RWPE2 (cell line): ENCODE results near the gene CENPQ.
"Not testable (repeated sequence)": the region's sequence is repeated elsewhere in the genome, so short reads cannot be mapped to it uniquely, and the experiment has no call there.

Experiments
- ATAC-seq: fragments of 200-7000 bp; cut with Tn5 transposase; 3 replicates; pipeline ENCODE4 v1.9.1; 2021; ENCODE audit warnings: low read depth
- DNase-seq: peaks from one replicate; pipeline ENCODE4 v3.0.0-alpha.2; 2020; ENCODE audit warnings: low spot score
- H3K27ac ChIP-seq: fragments of 450-650 bp; 2 replicates; pipeline ENCODE4 v1.5.1; 2017; ENCODE audit warnings: mild to moderate bottlenecking; ENCODE audit not compliant: poor library complexity, severe bottlenecking
- H3K27me3 ChIP-seq: fragments of 250-450 bp; sonication (Bioruptor Pico); 2 replicates; pipeline ENCODE4 v1.5.1; 2021; ENCODE audit warnings: mild to moderate bottlenecking, moderate library complexity; ENCODE audit not compliant: insufficient read depth, poor library complexity, severe bottlenecking
- H3K36me3 ChIP-seq: fragments of 250-450 bp; sonication (Bioruptor Pico); 2 replicates; pipeline ENCODE4 v1.5.1; 2020; ENCODE audit warnings: low read depth, mild to moderate bottlenecking, moderate library complexity
- H3K4me1 ChIP-seq: fragments of 250-450 bp; sonication (Bioruptor Pico); 2 replicates; pipeline ENCODE4 v1.5.1; 2021; ENCODE audit warnings: mild to moderate bottlenecking, moderate library complexity; ENCODE audit not compliant: insufficient read depth, poor library complexity, severe bottlenecking
- H3K4me3 ChIP-seq: fragments of 250-450 bp; sonication (Bioruptor Pico); 2 replicates; pipeline ENCODE4 v1.5.1; 2021; ENCODE audit warnings: mild to moderate bottlenecking, moderate library complexity; ENCODE audit not compliant: severe bottlenecking
- H3K9me3 ChIP-seq: fragments of 250-450 bp; sonication (Bioruptor Pico); 2 replicates; pipeline ENCODE4 v1.5.1; 2021; ENCODE audit warnings: mild to moderate bottlenecking, moderate library complexity; ENCODE audit not compliant: severe bottlenecking
- CTCF ChIP-seq: fragments of 450-650 bp; IDR thresholded peaks from one replicate; pipeline ENCODE4 v1.5.1; 2017; ENCODE audit warnings: mild to moderate bottlenecking, moderate library complexity; ENCODE audit not compliant: poor library complexity, severe bottlenecking

Gene CENPQ

DNA sequence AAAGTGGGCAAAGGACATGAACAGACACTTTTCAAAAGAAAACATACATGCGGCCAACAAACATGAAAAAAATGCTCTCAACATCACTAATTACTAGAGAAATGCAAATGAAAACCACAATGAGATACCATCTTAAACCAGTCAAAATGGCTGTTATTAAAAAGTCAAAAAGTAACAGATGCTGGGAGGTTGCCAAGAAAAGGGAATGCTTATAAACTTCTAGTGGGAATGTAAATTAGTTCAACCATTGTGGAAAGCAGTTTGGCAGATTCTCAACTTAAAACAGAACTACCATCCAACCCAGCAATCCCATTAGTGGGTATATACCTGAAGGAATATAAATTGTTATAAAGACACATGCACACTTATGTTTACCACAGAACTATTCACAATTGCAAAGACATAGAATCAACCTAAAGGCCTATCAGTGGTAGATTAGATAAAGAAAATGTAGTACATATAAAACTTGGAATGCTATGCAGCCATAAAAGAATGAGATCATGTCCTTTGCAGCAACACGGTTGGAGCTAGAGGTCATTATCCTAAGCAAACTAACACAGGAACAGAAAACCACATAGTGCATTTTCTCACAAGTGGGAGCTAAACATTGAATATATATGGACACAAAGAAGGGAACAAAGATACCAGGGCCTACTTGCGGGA, 16.3 kb downstream of the CENPQ start:
- H3K4me1 ChIP-seq, result no peaks in the 10 kb centered on the region
- H3K9me3 ChIP-seq, result no peaks in the 10 kb centered on the region
- H3K27me3 ChIP-seq, result no peaks in the 10 kb centered on the region
- DNase-seq (no peak), ATAC-seq (no peak)
- no peak overlapping the region for H3K27ac ChIP-seq
- H3K36me3 ChIP-seq, result peaks cover 35% of the 10 kb centered on the region
- TF ChIP-seq CTCF, result no peak
- no peak overlapping the region for H3K4me3 ChIP-seq

GRCh38 chr6:49481846-49482245, 18.7 kb downstream of the CENPQ start:
- not testable (repeated sequence) for H3K4me3 ChIP-seq, H3K27ac ChIP-seq, ATAC-seq, H3K9me3 ChIP-seq, H3K27me3 ChIP-seq, H3K4me1 ChIP-seq, DNase-seq
- H3K36me3 ChIP-seq, result peaks cover 43% of the 10 kb centered on the region

- H3K27me3 ChIP-seq, H3K4me1 ChIP-seq, H3K27ac ChIP-seq, H3K4me3 ChIP-seq, DNase-seq, ATAC-seq, H3K9me3 ChIP-seq: not testable (repeated sequence)
- H3K36me3 ChIP-seq, result peaks cover 43% of the 10 kb centered on the region
These were observed 20.2 kb downstream of the CENPQ start for GRCh38 chr6:49483380-49483779.

DNA sequence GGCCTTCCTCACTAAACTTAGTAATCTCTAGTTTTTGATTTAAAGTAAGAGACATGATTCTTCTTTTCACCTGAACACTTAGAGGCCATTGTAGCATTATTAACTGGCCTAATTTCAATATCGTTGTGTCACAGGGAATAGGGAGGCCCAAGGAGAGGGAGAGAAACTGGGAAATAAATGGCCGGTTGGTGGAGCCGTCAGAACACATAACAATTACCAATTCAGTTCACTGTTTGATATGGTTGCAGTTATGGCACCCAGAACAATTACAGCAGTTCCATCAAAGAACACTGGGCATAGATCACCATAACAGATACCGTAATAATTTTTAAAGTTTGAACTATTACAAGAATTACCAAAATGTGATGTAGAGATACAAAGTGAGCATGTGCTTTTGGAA, 27.5 kb downstream of the CENPQ start:
- DNase-seq, result no peak
- Histone ChIP-seq H3K36me3 (peaks cover 53% of the 10 kb centered on the region), H3K4me3 (no peak overlapping the region), H3K9me3 (no peaks in the 10 kb centered on the region), H3K27me3 (no peaks in the 10 kb centered on the region), H3K27ac (no peak overlapping the region), H3K4me1 (no peaks in the 10 kb centered on the region)
- TF ChIP-seq CTCF, result no peak
- ATAC-seq, result no peak

DNA sequence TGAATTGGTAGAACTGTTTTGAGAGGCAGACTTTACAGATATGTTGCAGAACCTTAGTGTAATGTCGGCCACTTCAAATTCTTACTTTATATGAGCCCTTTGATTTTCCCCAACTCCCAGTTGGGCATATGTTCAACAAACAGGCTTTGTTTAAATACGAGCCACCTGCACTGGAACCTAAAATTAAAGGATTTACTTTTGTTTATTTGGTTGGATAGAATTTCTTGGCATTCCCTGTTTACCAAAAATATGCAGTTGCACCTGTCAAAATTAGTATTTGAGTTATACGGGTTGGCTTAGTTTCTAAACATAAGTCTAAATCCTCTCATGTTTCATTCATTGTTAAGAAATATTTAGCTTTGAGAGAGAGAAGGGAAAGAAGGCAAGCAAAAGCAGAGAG, 34.1 kb downstream of the CENPQ start:
- peaks cover 8% of the 10 kb centered on the region for H3K36me3 ChIP-seq
- ATAC-seq (no peak), DNase-seq (no peak)
- H3K27ac ChIP-seq, result no peak overlapping the region
- H3K4me1 ChIP-seq, result no peaks in the 10 kb centered on the region
- no peaks in the 10 kb centered on the region for H3K9me3 ChIP-seq
- H3K4me3 ChIP-seq, result no peak overlapping the region
- TF ChIP-seq CTCF, result no peak
- H3K27me3 ChIP-seq, result peaks cover 8% of the 10 kb centered on the region

DNA sequence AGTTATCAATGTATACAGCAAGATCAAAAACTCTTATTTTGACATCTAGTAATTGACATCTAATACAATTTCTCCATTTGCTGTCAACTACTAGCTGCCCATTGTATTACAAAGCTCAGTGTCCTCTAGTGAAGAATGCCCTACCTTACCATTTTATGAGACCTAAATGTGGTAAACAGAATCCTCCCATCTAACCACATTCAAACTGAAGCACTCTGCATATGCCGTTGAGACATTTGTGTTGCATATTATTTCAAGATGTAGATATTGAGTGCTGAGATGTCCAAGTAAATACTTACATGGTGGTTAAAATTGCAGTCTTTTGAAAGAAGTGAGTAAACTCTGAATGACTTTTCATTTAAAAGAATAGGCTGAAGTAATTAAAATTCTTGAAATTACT, 36.0 kb downstream of the CENPQ start:
- no peak overlapping the region for H3K27ac ChIP-seq
- H3K27me3 ChIP-seq, result peaks cover 8% of the 10 kb centered on the region
- H3K4me1 ChIP-seq, result no peaks in the 10 kb centered on the region
- H3K36me3 ChIP-seq, result no peaks in the 10 kb centered on the region
- no peak for TF ChIP-seq CTCF
- ATAC-seq (no peak), DNase-seq (no peak)
- no peaks in the 10 kb centered on the region for H3K9me3 ChIP-seq
- no peak overlapping the region for H3K4me3 ChIP-seq
